Effector memory CD4-positive, alpha-beta T cell (primary cell): ENCODE results near the gene MED9.

Experiments
- DNase-seq, 3 donors: peaks; one replicate each; pipeline ENCODE4 v3.0.0-alpha.2; 2020
- H3K27ac ChIP-seq: 2 replicates; pipeline ENCODE4 v1.7.0; 2013; ENCODE audit warnings: mild to moderate bottlenecking, low read length, moderate library complexity; ENCODE audit not compliant: insufficient read depth, poor library complexity, severe bottlenecking
- H3K27me3 ChIP-seq: replicated peaks from 2 replicates; pipeline ENCODE4 v1.7.0; 2013; ENCODE audit warnings: mild to moderate bottlenecking, low read length; ENCODE audit not compliant: insufficient read depth, control insufficient read depth, poor library complexity, severe bottlenecking
- H3K36me3 ChIP-seq: 2 replicates; pipeline ENCODE4 v1.7.0; 2013; ENCODE audit warnings: mild to moderate bottlenecking, low read length, moderate library complexity; ENCODE audit not compliant: control insufficient read depth, insufficient read depth
- H3K4me1 ChIP-seq: 2 replicates; pipeline ENCODE4 v1.7.0; 2013; ENCODE audit warnings: low read length, mild to moderate bottlenecking; ENCODE audit not compliant: control insufficient read depth, insufficient read depth, poor library complexity, severe bottlenecking
- H3K4me3 ChIP-seq: 2 replicates; pipeline ENCODE4 v1.7.0; 2013; ENCODE audit warnings: low read length, low read depth, mild to moderate bottlenecking; ENCODE audit not compliant: insufficient read depth, poor library complexity, severe bottlenecking
- H3K9me3 ChIP-seq: 2 replicates; pipeline ENCODE4 v1.7.0; 2013; ENCODE audit warnings: mild to moderate bottlenecking, low read length, moderate library complexity; ENCODE audit not compliant: control insufficient read depth

Gene MED9

DNA sequence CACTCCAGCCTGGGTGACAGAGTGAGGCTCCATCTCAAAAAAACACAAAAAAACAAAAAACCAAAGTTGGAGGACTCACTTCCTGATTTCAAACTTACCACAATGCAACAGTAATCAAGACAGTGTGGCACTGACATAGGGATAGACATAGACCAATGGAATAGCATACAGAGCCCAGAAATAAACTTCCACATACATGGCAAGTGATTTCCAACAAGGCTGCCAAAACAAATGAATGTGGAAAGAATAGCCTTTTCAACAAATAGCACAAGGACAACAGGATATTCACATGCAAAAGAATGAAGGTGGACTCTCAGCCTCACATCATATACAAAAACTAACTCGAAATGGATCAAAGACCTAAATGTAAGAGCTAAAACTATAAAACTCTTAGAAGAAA, 56.2 kb downstream of the MED9 start:
- Histone ChIP-seq H3K36me3 (no peaks in the 10 kb centered on the region), H3K9me3 (no peaks in the 10 kb centered on the region), H3K4me3 (no peak overlapping the region), H3K4me1 (no peaks in the 10 kb centered on the region), H3K27ac (no peak overlapping the region), H3K27me3 (no peaks in the 10 kb centered on the region)
- no peak for DNase-seq

DNA sequence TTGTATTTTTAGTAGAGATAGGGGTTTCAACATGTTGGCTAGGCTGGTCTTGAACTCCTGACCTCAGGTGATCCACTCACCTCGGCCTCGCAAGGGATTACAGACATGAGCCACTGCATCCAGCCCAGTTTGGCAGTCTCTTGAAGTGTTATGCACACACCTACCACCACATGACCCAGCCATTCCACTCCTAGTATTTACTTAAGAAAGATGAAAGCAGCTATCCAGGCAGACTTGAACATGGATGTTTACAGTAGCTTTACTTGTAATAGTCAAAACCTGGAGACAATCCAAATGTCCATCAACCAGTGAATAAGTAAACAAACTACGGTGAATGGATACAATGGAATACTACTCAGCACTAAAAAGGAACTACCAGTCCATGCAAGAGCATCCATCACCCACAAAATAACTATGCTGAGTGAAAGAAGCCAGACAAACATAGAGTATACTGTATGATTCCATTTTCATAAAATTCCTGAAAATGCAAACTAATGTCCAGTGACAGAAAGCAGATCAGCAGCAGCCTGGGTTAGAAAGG, 57.2 kb downstream of the MED9 start:
- Histone ChIP-seq H3K27me3 (no peaks in the 10 kb centered on the region), H3K4me3 (no peak overlapping the region), H3K36me3 (no peaks in the 10 kb centered on the region), H3K4me1 (no peaks in the 10 kb centered on the region), H3K9me3 (no peaks in the 10 kb centered on the region), H3K27ac (no peak overlapping the region)
- no peak for DNase-seq

DNA sequence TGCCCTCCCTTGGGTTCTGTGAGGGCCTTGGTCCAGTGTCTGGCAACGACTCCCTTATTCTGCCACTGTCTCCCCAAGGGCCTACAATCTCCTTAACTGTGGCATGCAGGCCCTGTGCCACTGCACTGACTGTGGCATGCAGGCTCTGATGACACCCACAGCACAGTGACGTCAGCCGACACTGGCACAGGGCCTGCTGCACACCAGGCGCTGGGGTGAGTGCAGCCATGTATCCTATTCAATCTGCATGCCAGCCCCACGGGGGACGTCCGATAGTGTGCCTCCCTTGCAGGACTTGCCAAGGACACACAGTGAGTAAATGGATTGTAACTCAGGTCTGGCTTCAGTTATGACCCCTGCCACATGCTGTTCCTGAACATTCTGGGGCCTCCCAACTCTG, 59.2 kb downstream of the MED9 start:
- no peaks in the 10 kb centered on the region for H3K36me3 ChIP-seq
- H3K27ac ChIP-seq, result no peak overlapping the region
- H3K27me3 ChIP-seq, result no peaks in the 10 kb centered on the region
- H3K9me3 ChIP-seq, result no peaks in the 10 kb centered on the region
- no peaks in the 10 kb centered on the region for H3K4me1 ChIP-seq
- H3K4me3 ChIP-seq, result no peak overlapping the region
- DNase-seq, result no peak

DNA sequence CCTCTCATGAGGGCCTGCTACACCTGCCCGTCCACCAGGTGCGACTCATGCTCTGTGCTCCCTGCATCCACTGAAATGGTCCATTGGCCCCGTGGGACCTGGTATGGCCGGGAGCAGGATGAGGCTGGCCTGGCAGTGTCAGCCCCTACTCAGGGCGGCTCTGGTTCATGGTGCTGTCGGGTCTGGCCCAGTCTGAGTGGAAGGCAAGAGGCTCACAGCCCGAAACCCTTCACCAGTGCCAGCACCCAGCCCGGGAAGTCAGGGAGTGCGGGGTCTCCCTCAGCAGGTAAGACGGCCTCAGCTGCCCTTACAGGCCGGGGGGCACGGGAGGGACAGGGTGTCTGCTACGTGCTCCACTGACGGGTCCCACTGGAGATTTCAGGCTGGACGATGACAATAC, 59.9 kb downstream of the MED9 start:
- H3K4me3 ChIP-seq, result no peak overlapping the region
- H3K27ac ChIP-seq, result no peak overlapping the region

DNA sequence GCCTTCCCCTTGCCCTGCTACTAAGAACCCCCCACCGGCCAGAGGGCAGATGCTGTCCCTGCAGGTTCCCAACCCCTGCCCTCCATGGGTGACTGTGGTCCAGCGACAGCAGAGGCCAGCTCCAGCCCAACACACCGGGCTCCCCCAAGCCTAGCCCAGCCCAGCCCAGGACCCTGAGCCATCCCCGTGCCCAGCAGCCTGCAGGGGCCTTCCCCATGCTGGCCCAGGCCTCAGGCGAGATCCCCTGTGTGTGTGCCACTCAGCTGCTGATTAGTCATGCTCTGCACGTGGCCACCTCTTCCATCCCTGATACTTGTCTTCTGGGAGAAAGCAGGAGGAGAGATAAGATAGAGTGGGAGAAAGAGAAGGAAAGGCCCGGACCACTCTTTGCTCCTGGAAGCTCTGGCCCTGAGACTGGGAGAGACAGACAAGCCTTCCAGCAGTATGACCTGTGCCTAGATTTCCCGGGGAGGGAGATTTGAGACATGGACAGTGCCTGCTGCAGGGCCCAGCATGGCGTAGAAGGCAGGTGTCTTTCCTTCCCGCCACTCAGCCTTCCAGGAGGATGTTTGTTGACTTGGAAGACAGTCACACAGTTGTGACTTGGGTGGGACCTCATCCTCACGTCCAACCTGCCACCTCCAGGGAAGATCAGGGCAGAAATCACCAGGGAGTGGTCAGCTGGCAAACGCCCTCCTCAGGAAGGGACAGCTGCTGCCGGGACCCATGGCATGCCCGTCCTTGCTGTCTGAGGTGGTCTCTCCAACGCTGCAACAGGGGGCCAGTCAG, 60.7 kb downstream of the MED9 start:
- Histone ChIP-seq H3K4me1 (no peaks in the 10 kb centered on the region), H3K27me3 (no peaks in the 10 kb centered on the region), H3K4me3 (no peak overlapping the region), H3K36me3 (no peaks in the 10 kb centered on the region), H3K27ac (no peak overlapping the region), H3K9me3 (no peaks in the 10 kb centered on the region)
- no peak for DNase-seq

More for the DNA sequence above, 59.9 kb downstream of the MED9 start:
- Histone ChIP-seq H3K9me3 (no peaks in the 10 kb centered on the region), H3K4me1 (no peaks in the 10 kb centered on the region), H3K27me3 (no peaks in the 10 kb centered on the region), H3K36me3 (no peaks in the 10 kb centered on the region)
- DNase-seq, result no peak

DNA sequence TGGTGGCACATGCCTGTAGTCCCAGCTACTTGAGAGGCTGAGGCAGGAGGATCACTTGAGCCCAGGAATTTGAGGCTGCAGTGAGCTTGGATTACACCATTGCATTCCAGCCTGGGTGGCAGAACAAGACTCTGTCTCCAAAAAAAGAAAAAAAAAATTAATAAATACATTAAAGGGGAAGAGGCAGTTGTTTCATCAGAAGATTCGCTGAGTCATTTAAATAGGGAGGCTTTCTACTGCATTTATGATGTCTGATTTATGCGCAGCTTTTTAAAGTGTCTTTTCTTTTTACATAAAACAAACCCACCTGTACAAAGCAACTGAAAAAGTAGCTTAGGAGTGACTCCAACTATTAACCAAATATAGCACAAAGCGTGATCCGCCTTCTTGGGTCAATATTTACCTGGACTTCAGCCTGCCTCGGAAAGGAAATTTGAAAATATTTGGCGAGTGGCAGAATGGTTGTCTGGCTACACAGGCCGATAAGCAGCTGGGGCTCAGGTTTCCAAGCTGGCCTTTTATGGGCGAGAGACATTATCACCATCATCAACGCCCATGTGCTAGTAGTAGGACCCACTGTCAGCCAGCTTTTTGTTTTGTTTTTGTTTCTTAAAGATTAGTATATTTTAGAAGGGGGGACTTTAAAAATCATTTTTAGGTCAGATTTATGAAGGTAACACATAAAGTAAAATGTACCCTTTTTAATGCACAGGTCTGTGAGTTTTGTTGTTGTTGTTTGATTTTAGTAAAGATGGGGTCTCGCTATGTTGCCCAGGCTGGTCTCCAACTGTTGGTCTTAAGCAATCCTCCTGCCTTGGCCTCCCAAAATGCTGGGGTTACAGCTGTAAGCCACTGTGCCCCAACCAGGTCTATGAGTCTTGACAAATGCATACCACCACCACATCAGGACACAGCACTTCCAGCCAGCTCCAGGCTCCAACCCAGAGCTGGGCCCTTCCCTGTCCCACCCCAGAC, 61.9 kb downstream of the MED9 start:
- Histone ChIP-seq H3K9me3 (no peaks in the 10 kb centered on the region), H3K4me1 (no peaks in the 10 kb centered on the region), H3K36me3 (no peaks in the 10 kb centered on the region), H3K4me3 (no peak overlapping the region), H3K27me3 (no peaks in the 10 kb centered on the region), H3K27ac (no peak overlapping the region)
- DNase-seq, result no peak

DNA sequence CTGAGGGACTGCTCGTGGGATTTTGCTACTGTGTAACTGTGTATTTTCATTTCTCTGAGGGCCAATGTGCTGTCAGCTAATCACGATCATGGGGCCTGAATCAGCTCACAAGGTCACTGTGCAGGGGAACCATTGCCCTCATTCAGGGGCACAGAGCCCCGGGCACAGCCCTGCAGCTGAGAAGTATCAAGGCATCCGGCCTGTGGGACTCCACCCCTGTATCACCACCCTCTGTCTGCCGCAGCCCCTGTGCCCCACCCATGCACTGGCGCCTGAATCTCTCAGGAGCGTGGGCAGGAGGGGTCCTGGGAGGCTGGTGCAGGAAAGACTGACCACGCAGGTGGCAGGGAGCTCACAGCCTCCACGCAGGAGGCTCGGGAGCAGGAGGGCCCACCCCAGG, 62.8 kb downstream of the MED9 start:
- DNase-seq, result no peak
- H3K9me3 ChIP-seq, result no peaks in the 10 kb centered on the region

DNA sequence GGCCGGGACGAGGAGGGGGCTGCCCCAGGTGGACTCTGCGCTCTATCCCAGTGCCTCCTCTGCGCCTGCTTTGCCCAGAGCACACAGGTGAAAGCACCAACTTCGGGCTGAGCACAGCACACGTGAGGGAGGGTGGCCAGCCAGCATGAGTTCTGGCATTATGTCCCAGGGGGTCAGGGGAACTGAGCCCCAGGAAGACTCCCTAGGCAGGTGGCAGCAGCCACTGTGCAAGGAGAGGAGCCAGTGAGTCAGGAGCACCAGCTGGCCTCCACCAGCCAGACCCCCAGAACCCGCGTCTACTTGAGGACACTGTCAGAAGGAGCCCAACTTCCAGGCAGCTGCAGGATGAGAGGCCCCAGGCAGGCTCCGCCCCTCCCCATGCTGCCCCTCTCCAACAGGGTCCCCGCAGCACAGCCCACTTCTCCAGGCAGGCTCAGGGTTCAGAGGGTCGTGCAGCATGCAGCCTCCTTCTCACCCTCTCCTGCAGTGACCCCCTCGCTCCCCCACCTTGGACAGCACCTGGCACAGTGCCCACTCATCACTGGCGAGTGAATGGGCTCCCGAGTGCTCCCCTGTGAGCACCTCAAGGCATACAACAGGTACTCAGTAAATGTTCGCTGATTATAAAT, 63.6 kb downstream of the MED9 start:
- Histone ChIP-seq H3K4me1 (no peaks in the 10 kb centered on the region), H3K9me3 (no peaks in the 10 kb centered on the region), H3K4me3 (no peak overlapping the region), H3K36me3 (no peaks in the 10 kb centered on the region), H3K27ac (no peak overlapping the region), H3K27me3 (no peaks in the 10 kb centered on the region)
- DNase-seq, result no peak

More for the DNA sequence above, 62.8 kb downstream of the MED9 start:
- Histone ChIP-seq H3K27ac (no peak overlapping the region), H3K4me1 (no peaks in the 10 kb centered on the region), H3K4me3 (no peak overlapping the region), H3K36me3 (no peaks in the 10 kb centered on the region), H3K27me3 (no peaks in the 10 kb centered on the region)

DNA sequence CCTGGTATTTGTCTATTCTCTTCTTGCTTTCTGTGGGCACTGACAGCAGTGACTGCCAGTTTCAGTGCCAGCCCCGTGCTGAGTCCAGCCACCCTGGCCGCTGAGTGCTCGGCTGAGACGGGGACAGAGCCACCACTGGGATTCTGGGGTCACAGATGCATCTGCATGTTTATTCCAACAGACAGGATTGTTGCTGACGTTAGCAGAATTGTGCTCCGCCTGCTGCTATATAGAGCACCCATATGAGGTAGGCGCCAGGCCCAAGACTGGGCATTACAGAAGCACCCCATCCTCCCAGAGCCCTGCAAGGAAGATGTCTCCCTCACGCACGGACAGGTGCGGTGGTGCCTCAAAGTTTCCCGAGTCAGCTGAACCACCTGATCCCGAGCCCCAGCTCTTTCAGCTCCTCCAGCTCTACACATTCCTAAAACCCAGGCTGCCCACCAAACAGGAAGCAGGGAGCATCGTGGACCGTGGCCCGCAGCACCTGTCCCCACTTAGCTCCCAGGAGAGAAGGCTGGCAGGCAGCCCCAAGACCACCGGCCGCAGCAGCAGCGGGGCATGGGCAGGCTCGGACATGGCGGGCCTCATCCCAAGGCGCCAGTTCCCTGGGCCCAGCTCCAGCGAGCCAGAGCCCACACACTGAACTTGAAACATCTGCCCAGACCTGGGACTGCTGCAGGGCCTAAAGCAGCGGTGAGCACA, 64.3 kb downstream of the MED9 start:
- H3K4me1 ChIP-seq, result no peaks in the 10 kb centered on the region
- no peaks in the 10 kb centered on the region for H3K9me3 ChIP-seq
- H3K27me3 ChIP-seq, result no peaks in the 10 kb centered on the region
- no peak overlapping the region for H3K4me3 ChIP-seq
- H3K27ac ChIP-seq, result no peak overlapping the region
- no peaks in the 10 kb centered on the region for H3K36me3 ChIP-seq
- no peak for DNase-seq
